ENCODE measurements around the gene TTC12.

DNA sequence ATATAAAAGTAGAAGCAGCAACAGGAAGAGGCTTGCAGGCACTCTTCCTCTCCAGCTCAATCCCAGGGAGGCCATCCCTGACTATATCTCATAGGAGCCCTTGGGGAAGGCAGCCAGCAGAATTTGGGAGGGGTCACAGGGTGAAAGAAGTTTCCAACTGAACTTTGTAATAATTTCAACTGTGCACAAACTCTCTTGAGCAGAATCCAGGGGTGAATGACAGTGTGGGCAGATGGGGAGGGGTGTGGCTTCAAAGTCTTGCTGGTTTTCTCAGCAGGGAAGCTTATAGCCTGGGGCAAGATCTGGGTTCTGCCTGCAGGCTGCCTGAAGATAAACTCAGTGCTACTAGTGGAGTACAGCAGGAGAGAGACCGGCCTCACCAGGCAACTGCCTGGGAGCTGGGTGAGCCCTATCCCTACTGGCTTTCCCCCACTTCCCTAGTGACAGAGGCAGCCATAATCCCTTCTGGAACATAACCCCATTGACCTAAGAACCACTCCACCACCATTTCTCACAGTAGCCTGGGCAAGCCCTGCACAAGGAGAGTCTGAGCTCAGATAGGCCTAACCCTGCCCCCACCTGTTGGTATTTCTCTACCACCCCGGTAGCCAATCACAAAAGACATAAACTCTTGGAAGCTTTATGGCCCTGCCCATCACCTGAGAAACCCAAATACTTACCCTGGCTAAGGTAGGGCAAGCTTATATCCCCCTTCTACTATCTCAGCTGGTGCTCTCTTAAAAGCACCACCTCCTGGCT lies 17.8 kb upstream of the TTC12 start:
- TF ChIP-seq POLR2AphosphoS5 (IDR thresholded peaks at IDR 0.05): no peak
- TF ChIP-seq POLR2A (IDR thresholded peaks at IDR 0.05): no peak
- TF ChIP-seq, protein P1, sequence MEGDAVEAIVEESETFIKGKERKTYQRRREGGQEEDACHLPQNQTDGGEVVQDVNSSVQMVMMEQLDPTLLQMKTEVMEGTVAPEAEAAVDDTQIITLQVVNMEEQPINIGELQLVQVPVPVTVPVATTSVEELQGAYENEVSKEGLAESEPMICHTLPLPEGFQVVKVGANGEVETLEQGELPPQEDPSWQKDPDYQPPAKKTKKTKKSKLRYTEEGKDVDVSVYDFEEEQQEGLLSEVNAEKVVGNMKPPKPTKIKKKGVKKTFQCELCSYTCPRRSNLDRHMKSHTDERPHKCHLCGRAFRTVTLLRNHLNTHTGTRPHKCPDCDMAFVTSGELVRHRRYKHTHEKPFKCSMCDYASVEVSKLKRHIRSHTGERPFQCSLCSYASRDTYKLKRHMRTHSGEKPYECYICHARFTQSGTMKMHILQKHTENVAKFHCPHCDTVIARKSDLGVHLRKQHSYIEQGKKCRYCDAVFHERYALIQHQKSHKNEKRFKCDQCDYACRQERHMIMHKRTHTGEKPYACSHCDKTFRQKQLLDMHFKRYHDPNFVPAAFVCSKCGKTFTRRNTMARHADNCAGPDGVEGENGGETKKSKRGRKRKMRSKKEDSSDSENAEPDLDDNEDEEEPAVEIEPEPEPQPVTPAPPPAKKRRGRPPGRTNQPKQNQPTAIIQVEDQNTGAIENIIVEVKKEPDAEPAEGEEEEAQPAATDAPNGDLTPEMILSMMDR (IDR thresholded peaks at IDR 0.05): no peak

Data from prostate gland (tissue), 2 donors.